AG08395 (cell line): ENCODE data around the gene AP3S2.
A peak's percentile ranks its signal among the peaks of the same experiment; 100 is the strongest.
"Not testable (repeated sequence)": the region's sequence is repeated elsewhere in the genome, so short reads cannot be mapped to it uniquely, and the experiment has no call there.

Source experiments
- DNase-seq: peaks from one replicate; pipeline ENCODE4 v3.0.0; 2012; ENCODE audit warnings: mixed read lengths, low spot score

Gene AP3S2

DNA sequence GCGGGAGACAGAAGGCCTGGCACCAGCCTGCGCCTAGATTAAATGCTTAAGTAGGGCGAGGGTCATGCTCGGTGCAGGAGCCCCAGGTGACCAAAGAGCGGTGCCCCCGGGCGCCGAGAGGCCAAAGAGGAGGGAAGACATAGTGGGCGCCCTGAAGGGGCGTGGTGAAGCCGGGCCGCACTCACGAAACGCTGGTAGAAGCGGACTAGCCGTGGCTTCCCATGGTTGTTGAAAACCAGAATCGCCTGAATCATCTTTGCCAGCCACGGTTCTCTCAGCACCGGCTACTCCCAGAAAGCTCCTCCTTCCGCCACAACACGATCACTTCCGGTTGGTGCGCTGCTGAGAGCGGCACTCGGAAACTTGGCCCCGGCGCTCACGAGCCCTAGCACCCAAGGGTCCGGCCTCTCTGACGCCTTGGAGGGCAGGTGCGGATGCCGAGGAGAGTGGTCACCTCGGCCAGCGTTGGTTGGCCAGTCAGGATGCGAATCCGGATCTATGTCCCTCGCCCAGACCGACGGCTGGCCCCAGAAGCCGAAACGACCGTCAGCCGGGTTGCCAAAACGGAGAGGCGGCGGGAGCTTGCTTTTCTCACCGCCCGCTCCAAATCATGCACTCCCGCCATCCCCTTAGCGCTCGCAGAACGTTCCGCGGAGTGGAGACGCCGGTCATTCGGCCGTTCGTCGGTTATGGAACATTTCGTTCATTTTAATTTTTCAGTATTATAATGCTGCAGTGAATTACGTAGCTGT lies at the start of gene AP3S2:
Gene AP3S2 (minus strand): TSS at position 299 of the 752 bp plus-strand sequence. CDS start 45 bp downstream, at position 254.
- DNase-seq = peak; percentile 93

DNA sequence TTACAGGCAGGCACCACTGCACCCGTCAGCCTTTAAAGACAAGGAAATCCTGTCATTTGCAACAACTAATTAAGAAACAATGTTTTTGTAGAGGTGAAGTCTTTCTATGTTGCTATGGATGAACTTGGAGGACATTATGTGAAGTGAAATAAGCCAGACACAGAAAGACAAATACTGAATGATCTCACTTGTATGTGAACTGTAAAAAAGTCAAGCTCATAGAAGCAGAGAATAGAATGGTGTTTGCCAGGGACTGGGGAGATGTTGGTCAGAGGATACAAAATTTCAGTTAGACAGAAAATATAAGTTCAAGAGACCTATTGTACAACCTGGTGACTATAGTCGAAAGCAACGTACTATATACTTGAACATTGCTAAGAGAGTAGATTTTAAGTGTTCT lies 46.1 kb upstream of the AP3S2 start:
- DNase-seq = no peak

DNA sequence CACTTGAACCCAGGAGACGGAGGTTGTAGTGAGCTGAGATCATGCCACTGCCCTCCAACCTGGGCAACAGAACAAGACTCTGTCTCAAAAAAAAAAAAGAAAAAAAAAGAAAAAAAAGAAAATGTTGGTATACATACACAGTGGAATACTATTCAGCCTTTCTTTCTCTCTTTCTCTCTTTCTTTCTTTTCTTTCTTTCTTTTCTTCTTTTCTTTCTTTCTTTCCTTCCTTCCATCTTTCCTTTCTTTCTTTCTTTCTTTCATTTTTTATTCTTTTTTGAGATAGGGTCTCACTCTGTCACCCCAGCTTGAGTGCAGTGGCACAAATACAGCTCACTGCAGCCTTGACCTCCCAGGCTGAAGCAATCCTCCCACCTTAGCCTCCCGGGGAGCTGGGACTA lies 45.6 kb upstream of the AP3S2 start:
- DNase-seq = not testable (repeated sequence)

DNA sequence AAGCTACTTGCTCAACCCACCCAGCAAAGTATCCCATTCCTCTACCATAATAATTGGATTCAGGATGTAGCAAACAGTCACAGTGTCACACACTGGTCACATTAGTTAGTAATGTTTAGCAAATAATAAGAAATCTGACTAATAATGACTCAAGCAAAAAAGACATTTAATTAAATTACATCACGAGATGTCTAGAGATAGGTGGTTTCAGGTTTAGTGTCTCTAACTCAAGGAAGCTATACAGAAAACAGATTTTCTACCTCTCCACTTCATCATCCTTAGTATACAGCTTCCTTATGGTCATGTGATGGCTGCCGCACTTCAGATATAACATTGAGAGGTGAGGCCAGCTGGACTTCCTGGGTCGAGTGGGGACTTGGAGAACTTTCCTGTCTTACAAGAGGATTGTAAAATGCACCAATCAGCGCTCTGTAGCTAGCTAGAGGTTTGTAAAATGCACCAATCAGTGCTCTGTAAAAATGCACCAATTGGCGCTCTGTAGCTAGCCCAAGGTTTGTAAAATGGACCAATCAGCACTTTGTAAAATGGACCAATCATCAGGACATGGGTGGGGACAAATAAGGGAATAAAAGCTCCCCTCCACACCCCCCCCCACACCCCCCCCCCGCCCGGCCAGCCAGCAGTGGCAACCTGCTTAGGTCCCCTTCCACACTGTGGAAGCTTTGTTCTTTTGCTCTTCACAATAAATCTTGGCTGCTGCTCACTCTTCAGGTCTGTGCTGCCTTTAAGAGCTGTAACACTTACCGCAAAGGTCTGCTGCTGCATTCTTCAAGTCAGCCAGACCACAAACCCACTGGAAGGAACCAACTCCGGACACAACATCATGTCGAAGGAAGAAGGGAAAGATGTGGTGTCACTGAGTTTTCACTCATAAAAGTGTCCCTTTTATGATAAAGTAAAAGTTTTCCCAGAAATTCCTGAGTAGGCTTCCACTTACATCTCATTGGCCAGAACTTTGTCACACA lies 43.9 kb upstream of the AP3S2 start:
- no peak for DNase-seq

DNA sequence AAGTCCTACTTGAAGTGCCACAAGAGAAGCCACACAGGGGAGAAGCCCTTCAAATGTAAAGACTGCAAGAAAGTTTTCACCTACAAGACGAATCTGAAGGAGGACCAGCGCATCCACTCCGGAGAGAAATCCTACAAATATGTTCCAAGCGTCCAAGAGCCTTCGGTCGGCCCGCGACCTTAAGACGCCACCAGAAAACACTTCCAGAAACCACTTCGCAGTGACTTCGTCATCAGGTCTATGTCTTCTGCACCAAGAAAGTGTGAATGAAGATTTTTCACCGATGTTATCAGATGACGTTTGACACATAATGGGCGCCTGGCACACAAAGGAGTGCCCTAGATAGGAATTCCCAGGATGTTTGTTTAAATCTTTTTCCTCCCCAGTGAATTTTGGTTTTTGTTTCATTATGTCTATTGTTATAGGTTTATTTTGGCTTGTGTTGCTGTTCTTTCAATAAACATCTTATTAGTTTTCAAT lies 43.0 kb upstream of the AP3S2 start:
- no peak for DNase-seq

DNA sequence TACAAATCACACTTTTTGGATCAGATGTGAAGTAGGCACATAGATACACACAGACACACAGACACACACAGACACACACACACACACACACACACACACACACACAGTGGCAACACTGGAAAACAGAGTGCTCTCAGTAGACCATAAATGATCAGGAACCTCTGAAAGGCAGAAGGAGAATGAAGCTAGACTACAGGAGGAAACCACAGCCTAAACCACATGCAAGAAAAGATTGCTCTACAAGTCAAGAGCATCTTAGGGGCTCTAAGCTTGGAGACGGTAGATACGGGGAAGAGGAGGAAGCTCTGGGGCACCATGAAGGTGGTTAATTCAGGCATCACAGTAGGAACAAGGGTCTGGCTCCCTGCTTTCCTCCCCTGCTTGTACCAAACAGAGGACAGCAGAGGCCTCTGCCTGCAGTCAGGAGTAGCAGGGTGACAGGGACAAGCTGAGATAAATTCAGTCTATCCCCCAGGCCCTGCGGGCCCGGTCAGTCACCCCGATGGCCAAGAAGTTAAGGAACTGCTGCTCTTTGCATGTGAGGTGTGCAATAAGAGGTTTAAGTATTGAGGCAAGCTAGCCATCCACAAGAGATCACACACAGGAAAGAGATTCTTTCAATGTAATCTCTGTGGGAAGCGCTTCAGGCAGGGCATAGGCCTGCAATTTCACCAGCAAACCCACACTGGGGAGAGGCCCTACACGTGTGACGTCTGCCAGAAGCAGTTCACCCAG lies 42.4 kb upstream of the AP3S2 start:
- no peak for DNase-seq

DNA sequence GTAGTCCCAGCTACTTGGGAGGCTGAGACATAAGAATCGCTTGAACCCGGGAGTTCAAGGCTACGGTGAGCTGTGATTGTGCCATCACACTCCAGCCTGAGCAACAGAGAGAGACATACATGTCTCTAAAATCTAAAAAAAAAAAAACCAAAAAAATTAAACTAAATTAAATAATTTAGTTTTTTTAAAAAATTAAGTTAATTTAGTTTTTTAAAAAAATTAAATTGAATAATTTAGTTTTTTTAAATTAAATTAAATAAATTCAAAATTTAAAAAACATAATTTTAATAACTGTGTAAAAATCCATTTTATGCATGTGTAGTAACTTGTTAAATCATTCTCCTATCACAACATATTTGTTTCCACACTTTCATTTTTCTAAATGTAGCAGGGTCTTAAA lies 39.1 kb upstream of the AP3S2 start:
- no peak for DNase-seq

DNA sequence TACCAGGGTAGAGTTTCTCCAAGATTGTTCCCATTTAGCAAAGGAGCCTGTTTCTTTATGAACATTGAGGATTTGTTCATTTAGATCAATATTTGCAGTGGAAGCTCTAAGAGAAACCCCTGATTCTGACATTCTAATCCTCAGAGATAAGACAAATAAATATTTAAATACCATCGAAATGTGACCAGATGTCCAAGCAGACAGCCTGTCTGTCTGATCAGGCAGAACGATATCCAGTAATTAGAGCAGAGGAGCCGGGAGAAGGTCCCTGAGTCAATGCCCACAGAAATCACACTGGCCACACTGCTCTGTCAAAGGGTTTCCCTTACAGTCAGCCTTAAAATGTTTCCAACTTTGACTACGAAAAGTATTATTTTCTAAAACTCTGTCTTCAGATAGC lies 34.6 kb upstream of the AP3S2 start:
- DNase-seq = no peak

DNA sequence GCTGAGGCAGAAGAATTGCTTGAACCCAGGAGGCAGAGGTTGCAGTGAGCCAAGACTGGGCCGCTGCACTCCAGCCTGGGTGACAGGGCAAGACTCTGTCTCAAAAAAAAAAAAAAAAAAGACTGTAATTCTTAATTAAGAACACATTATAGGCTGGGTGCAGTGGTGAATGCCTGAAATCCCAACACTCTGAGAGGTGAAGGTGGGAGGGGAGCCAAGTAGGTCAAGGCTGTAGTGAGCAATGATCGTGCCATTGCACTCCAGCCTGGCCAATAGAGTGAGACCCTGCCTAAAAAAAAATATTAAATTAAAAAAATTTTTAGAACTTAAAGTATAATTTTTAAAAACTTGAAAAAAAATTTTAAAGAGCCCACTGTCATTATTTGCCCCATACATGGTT lies 32.4 kb upstream of the AP3S2 start:
- DNase-seq = peak; percentile 65

DNA sequence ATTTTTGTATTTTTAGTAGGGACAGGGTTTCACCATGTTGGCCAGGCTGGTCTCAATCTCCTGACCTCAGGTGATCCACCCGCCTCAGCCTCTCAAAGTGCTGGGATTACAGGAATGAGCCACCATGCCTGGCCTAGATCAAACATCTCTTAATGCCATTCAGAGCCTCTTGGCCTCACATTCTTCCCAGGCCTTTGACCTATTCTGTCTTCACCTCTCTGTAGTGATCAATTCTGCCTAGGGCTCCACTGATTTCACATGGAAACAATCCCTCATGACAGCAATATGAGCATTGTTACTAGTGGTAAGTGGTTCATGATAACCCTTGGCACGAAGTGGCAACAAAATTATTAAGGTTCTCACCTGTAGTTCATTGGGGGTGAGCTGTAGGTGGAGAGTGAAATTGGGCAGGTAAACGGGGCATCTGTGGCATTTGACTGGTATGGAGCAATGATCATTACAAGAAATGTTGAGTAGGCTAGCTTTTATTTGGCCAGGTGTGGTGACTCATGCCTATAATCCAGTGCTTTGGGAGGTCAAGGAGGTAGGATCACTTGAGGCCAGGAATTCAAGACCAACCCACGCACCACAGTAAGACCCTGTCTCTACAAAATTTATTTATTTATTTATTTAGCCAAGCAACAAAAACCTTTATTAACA lies 23.8 kb upstream of the AP3S2 start:
- no peak for DNase-seq

DNA sequence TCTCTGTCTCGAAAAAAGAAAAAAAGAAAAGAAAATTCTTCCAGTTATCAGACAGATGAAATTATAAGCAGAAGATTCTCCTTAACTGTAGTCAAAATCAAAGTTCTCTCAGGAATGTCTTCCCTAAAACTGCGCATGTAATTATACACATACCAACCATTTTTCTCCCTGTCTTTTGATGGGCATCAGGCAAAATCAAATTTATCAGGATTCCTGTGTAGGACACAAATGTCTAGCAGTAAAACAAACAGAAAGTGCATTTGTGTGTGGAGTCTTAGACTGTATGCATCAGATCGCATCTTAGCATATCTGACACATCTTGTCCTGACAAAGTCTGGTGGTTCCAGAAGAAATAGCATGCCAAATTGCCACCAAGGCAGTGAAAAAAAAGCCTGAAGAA lies 22.9 kb upstream of the AP3S2 start:
- no peak for DNase-seq

DNA sequence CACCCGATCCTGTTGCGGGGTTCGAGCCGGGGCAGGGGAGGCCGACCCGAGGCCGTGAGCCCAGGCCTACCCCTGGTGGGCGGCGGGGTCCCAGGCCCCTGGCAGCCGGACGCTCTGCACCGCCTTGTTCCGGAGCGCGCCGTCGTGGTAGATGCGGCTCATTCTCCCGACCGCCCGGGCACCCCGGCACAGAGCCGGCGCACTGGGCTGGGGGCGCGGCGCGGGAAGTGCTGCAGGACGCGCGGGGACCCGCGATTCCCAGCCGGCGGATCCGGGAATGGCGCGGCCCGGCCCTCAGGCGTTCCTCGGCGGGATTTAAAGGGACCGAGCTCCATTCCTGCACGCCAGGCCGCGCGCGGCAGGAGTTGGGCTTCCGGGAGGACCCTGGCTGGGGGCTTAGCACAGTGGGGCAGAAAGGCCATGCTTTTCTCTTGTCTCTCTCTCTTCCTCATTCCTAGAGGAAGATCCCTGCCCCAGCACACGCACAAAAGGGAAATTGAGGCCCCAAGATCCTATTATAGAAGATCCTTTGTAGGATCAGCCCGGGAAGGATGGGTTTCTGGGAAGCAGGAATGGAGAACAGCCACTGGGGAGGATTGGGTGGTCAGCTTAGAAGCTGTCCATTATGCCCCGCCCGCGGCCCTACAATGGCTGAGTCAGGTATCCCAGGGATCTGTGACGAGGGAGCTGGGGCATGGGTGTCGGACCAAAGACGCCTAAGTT lies 19.0 kb upstream of the AP3S2 start, which contains the start of gene ARPIN:
Gene ARPIN (minus strand): TSS at position 279 of the 723 bp plus-strand sequence. CDS start 117 bp downstream, at position 162.
- peak; percentile 69 for DNase-seq

DNA sequence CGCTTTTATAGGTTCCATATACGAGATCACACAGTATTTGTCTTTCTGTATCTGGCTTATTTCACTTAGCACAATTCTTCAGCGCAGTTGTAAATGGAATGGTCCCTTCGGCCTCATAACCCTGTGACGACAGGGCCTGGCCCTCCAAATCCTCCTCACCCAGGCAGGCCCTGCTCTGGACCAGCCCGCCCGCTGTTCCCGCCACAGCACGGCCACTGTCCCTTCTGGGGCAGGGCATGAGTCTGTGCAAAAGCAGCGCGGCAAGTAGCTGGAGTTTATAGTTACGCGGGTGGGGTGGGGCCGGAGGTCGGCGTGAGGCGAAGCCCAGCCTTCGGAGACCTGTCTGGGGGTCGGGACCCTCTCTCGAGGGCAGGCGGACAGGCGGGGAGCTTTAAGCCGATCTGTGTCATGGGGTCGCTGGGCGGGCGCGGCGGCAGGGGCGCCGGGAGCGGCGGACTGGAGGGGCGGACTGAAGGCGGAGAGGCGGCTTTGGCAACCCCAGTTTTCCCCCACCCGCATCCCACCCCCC lies 18.4 kb upstream of the AP3S2 start:
- DNase-seq = peak; percentile 49

DNA sequence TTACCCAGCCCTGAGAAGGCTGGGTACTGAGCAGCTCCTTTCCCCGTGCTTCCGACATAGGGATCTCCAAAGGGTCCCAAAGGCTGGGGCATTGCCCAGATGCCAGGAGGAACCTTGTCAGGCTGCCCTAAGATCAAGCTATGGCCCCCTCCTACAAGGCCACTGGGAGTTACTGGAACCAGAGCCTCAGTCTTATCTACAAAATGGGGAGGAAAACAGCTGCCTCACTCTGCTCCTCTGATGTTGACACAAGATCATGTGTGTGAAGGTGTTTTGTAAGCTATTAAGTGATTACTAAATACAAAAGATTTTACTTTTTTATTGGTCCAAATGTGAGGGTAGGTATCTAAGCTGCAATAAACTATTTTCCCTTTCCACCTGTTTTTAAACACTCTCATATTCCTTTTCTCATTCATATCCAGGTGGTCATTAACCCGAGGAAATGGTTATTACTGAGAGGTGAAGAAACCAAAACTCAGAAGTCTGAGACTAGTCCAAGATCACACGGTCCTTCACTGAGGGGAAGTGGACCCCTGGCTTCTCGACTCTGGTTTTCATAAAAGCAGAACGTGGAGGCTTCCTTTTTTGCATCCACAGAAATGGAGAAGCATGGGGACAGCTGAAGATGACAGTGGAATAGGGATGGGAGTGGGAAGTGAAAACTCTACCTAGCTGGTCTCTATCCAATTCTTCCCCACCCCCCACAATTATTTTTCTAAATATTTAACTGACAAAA lies 17.3 kb upstream of the AP3S2 start:
- DNase-seq = no peak

DNA sequence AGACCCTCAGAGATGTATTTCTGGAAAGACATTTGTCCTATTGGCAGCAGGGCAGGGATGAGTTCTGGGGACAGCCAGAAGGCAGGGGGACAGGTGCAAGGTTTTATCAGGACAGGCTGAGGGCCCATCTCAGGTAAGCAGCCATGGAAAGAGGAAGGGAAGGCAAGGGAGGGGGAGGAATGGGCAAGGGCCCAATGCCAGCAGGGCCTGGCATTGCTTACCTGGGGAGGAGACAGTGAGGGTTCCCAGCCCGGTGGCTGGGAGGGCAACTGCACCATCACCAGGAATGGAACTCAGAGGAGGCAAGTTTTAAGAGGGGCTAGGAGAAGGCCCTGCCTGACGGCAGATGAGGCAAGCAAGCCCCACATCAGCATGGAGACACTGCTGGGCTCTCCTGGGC lies 15.8 kb upstream of the AP3S2 start:
- no peak for DNase-seq

DNA sequence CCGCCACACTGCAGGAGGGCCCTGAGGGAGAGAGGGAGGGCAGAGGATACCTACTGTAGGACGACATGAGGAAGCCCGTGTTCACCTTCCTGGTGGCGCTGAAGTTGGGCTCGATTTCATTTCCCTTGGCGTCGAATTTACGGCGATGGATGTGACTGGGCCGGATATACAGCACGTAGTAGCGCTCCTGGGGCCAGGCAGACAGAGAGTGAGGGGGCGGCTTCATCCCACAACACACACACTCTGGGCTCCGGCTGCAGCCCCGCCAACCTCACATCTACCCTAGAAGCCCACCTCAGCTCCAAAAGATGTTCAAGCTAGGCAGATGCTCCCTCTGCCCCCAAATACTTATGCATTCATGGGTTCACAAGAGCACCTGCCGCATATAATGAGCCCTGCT lies 14.4 kb upstream of the AP3S2 start:
- no peak for DNase-seq

DNA sequence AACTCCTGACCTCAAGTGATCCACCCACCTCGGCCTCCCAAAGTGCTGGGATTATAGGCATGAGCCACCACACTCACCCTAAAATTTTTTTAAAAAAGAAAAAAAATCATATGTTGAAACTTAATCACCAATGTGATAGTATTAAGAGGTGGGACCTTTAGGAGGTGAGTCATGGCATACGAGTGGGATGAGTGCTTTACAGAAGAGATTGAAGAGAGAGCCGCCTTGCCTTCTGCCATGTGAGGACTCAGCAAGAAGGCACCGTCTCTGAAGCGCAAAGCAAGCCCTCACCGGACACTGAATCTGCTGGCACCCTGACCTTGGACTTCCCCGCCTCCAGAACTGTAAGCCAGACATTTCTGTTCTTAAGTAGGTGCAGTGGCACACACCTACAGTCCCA lies 13.5 kb upstream of the AP3S2 start:
- DNase-seq = no peak

DNA sequence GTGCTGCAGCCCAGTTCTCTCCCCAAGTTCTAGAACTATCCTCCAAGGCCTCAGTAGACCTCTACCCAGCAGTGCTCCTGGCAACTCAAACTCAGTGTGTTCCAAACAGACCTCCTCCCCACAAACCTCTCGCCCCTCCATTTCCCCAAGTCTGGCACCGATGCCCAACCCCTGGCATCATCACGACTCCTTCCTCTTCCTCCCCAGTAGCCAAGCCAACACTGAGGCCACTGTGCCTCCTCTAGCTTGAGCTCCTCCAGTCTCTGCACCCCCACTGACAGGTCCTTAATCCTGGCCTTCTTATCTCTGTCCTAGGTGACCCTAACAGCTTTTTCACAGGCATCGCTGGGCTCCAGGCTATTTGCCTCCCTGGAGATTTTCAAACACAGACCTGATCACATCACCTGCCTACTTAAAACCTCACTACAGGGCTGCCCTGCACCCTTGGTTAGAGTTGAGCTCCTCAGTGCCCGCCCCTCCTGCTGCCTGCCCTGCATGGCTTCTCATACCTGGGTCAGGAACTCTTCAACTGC lies 12.1 kb upstream of the AP3S2 start:
- DNase-seq = no peak

DNA sequence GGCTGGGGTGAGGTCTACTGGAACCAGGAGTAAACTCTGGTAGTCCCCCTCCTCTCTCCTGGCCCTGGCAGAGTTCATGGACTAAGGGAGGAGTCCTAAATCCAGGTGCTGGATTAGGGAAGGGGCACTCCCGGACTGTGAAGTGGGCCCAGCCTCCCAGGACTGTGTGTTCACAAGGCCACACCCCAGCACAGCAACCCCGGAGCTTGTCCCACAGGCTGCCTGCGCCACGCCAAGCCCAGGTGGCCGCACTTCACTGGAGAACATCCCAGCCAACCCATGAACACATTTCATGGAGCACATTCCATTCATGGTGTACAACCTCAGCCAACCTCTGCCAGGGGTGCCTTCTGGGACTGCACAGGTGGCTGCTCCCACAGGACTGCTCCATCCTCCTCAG lies 10.7 kb upstream of the AP3S2 start:
- DNase-seq = no peak

DNA sequence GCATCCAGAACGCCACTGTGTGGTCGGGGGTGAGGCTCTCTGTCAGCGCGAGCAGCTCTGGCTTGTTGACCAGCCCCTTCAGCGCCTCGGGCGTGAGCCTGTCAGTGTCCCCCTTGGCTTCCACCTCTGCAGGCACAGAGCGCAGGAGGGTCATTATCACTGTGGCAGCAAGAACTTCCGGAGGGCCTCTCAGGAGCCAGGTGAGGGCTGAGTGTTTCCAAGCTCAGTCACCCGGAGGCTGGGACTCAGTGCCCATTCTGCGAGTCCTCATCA lies 10.0 kb upstream of the AP3S2 start:
- DNase-seq = no peak
